HG03095 (cell line): Measurements from ENCODE around the gene ASRGL1.

Experiments used
- ATAC-seq: cut with Tn5 transposase; IDR thresholded peaks from one replicate; pipeline ENCODE4 v1.9.1; 2021; ENCODE audit warnings: moderate library complexity; ENCODE audit not compliant: unreplicated experiment

The ASRGL1 gene

DNA sequence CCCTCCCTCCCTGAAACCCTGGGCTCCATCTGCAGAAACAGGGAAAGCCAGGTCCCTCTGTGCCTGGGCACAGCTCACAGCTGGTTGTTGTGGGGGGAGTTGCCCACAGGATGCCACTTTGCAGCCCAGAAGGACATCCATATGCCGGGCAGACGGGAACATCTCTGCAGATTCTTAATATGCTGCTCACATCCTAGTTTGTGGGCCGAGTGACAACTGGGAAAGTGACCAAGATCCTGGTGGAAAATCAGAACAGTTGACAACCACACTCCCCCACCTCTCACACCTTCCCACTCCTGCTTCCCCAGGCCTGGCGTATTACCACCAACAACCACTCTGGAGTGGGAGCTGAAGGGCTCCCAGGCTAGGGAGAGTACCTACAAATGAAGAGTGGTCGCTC, 74.3 kb downstream of the ASRGL1 start:
- ATAC-seq = no peak

- no peak for ATAC-seq
These were observed 75.9 kb downstream of the ASRGL1 start for GRCh38 chr11:62413060-62413696.

DNA sequence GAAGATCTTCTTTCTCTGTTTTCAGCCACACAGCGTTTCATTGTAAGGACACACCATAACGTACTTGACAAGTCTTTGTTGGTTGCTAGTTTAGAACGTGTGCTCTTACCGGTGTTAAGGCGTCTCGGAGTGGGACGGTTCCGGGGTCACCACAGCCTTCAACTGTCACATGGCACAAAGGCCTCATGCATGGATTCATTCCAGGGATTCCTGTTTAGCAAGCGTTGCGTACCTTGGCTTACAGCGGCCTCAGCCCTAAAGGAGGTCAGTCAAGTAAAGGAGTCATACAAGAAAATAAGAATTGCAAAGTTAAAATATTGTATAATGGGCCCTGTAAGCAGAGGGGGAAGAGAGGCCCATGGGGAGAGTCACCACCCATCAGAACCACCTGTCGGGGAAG, 79.3 kb downstream of the ASRGL1 start:
- no peak for ATAC-seq

DNA sequence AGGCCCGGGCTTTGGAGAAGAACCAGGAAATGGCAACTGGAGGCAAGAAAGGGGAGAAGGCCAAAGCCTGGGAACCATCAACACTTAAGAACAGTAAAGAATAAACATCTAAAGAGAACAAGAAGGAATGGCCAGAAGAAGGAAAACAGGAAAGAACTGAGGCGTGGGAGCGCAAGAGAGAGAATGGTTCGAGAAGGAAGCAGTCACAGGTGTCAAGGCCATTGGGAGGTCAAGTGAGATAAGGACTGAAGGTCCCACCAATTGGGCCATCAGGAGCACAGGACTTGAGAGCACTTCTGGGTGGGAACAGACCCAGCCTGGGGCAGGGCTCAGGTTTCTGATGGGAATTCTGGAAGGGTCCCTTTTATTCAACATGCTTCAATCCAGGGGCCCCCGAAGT, 80.9 kb downstream of the ASRGL1 start:
- no peak for ATAC-seq

GRCh38 chr11:62418733-62419132, 81.5 kb downstream of the ASRGL1 start, which contains the start of gene SCGB1A1:
SCGB1A1 (plus strand) TSS chr11:62419033; CDS start chr11:62419096, 63 bp downstream.
- ATAC-seq = no peak

GRCh38 chr11:62419314-62419929, 82.2 kb downstream of the ASRGL1 start:
- ATAC-seq = no peak

DNA sequence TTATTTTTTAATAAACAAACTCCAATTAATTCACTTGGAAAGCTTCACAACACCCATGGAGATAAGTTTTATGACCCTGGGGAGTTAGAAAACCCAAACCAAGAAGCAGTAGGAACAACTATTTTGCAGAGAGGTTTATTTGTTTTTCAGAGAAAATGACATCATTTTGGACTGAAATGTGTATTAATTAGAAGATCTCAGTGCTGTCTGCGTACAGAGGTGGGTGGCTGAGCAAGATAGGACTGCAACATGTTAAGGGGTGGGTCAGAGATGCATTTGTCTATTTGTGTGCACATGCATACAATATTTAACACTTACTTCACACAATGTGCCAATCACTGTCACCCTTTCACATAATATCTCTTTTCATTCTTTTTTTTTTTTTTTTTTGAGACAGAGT, 82.7 kb downstream of the ASRGL1 start:
- no peak for ATAC-seq

DNA sequence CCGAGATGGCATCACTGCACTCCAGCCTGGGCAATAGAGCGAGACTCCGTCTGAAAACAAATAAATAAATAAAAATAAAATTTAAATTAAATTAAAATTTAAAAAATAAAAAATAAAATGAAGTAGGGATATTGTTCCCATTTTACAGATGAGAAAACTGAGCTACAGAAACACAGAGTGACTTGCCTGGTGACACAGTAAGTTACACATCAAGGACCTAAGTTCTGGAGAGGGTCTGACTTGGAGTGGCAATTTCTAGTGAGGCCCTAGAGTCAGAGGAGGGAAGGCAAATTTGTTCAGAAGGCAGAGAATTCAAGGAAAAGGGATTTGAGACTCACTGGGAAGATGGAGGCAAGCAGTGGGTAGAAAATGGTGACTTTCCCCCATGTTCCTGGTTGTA, 83.6 kb downstream of the ASRGL1 start:
- ATAC-seq = no peak

GRCh38 chr11:62421996-62422395, 84.7 kb downstream of the ASRGL1 start:
- ATAC-seq = no peak

DNA sequence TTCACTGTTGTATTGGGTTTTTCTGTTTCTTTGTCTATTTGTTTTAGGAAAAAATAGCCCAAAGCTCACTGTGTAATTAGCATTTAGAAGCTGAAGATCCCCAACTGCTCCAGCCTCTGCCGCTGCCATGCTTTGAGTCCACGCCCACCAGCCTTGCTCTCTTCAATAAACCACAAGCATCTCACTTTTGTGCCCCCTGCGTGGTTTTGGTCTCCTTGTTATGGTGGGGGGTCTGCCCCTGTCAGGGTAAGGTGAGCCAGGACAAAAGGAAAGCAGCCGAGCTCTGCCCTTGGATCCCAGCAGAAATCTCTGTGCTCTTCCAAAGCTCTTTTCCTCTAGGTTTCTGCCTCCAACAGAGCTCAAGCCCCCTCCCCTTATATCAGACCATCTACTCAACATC, 85.8 kb downstream of the ASRGL1 start:
- no peak for ATAC-seq

- ATAC-seq = no peak
These were observed 90.5 kb downstream of the ASRGL1 start for GRCh38 chr11:62427630-62428233.

- ATAC-seq = no peak
These were observed 91.8 kb downstream of the ASRGL1 start for GRCh38 chr11:62428871-62429560.

- no peak for ATAC-seq
These were observed 93.2 kb downstream of the ASRGL1 start for GRCh38 chr11:62430425-62430824.

GRCh38 chr11:62431171-62431901, 94.1 kb downstream of the ASRGL1 start:
- ATAC-seq = no peak

DNA sequence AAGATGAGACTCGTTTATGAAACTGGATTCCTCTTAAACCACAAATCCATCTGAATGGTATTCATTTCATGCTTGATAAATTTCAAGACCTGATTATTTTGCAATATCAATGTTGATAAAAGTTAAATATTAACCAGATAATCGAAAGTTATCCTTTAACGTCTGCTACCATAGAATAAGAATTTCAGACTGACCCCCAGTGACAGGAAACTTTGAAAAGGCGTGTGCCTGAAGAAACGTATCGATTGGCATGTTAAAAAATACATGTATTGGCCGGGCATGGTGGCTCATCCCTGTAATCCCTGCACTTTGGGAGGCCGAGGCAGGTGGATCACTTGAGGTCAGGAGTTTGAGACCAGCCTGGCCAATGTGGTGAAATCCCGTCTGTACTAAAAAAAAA, 95.4 kb downstream of the ASRGL1 start:
- ATAC-seq = no peak

DNA sequence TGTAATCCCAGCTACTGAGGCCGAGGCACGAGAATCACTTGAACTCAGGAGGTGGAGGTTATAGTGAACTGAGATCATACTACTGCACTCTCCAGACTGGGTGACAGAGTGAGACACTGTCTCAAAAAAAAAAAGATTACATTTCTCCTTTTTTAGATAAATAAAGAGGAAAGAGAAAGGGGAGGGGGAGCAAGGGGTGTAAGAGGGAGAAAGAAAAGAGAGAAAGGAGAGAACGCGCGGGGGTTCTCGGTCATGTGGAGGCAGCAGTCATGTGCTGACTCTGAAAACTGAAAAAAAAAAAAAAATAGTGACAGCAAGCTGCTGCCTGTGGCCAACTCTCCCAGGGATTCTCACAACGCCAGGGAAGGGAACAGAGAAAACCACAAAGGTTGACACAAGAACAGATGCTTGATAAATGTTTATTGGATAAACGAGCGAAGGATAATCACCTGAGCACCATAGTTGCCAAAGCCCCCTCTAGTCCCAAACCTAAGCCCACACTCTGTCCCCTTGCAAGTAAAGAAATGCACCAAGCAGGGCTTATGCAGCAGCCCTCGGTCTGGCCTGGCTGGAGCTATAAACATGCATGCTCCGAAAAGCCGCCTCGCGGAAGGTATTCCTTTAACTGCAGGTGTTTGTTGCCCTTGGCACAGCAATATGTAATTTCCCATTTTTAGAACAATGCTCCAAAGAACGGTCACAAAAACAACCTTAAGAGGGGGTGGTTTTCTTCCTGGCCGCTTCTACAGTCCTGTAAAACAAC, 96.1 kb downstream of the ASRGL1 start:
- no peak for ATAC-seq

GRCh38 chr11:62433904-62434276, 96.6 kb downstream of the ASRGL1 start:
- no peak for ATAC-seq

DNA sequence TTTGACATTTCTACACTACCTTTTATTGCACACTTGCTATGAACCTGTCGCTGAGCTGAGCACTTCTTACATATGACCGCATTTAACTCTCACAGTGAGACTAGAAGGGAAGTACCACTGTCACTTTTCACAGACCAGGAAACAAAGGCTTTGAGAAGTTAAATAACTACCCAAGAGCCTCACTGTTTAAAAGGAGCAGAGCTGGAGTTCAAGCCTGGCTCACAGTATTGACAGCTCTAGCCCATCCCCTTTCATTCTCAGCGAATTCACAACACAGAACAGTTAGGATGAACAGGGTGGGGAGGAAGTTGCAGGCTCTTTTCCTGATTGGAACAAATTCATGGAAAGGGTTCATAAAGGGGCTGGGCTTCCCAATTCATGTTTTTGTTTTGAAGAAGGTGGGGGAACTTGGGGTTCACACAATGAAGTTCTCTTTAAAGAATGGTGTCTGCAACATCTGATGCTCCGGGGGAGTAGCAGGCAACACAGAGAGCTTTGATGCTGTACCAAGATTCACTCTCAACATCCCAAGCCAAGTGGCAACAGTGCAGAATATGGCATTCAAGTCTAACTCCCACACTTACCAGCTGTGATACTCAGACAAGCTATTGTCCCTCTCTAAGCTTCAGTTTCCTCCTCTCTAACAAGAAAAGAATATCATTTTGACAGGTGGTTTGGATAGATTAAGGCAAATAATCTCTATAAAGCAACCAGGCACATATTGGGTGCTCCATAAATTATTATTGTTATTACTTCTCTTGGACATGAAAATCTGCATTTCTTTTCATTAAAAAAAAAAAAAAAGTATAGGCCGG, 98.8 kb downstream of the ASRGL1 start:
- no peak for ATAC-seq

DNA sequence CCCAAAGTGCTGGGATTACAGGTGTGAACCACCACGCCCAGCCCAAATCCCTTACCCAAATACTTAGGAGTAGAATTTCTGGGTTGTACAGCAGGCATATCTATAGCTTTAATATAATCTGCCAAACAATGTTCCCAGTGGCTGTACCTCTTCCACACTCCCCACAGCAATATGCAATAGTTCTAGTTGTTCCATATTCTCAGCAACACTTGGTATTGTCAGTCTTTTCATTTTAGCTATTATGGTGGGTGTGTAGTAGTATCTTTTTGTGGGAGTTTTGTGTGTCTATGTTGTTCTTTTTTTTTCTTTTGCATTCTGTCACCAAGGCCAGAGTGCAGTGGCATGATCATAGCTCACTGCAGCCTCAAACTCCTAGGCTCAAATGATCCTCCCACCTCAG, 100.4 kb downstream of the ASRGL1 start:
- no peak for ATAC-seq

- ATAC-seq = no peak
These were observed 101.4 kb downstream of the ASRGL1 start for GRCh38 chr11:62438641-62439040.
